Progenitor cell of endocrine pancreas (in vitro differentiated cells): ENCODE data around the gene UTP15. TPM values are rescaled to one million over a fixed set of nuclear protein-coding genes. Genes with fewer than 3 reads are reported as not detected.

Experiments used
- DNase-seq: peaks from one replicate; pipeline ENCODE4 v3.0.0; 2021; ENCODE audit warnings: low spot score; ENCODE audit not compliant: unreplicated experiment
- H3K27ac Mint-ChIP-seq: 2 replicates; pipeline ENCODE4 v1.8.0; 2021; ENCODE audit warnings: mild to moderate bottlenecking, moderate library complexity, mixed read lengths
- H3K27me3 Mint-ChIP-seq: 2 replicates; pipeline ENCODE4 v1.8.0; 2021; ENCODE audit warnings: mixed read lengths
- H3K36me3 Mint-ChIP-seq: 2 replicates; pipeline ENCODE4 v1.8.0; 2022; ENCODE audit warnings: mixed read lengths; ENCODE audit not compliant: insufficient read depth
- H3K4me1 Mint-ChIP-seq: 2 replicates; pipeline ENCODE4 v1.8.0; 2021; ENCODE audit warnings: low read depth, mixed read lengths
- H3K4me3 Mint-ChIP-seq: 2 replicates; pipeline ENCODE4 v1.8.0; 2021; ENCODE audit warnings: low read depth, mild to moderate bottlenecking, moderate library complexity, mixed read lengths
- H3K9me3 Mint-ChIP-seq: 2 replicates; pipeline ENCODE4 v1.8.0; 2021; ENCODE audit warnings: low read depth, mixed read lengths
- total RNA-seq: library from RNA; stranded (reverse); gene quantifications from 2 replicates; pipeline ENCODE4 v1.2.1, GENCODE V29; 2021
- TF ChIP-seq, protein P1 (sequence below): fragments of 200-600 bp; sonication (generic); IDR thresholded peaks from one replicate; pipeline ENCODE4 v1.5.0; 2021; ENCODE audit warnings: antibody characterized with exemption, mild to moderate bottlenecking; ENCODE audit not compliant: unreplicated experiment

The UTP15 gene
- total RNA-seq, 1 donor from 2014 or later: 20.6 TPM

DNA sequence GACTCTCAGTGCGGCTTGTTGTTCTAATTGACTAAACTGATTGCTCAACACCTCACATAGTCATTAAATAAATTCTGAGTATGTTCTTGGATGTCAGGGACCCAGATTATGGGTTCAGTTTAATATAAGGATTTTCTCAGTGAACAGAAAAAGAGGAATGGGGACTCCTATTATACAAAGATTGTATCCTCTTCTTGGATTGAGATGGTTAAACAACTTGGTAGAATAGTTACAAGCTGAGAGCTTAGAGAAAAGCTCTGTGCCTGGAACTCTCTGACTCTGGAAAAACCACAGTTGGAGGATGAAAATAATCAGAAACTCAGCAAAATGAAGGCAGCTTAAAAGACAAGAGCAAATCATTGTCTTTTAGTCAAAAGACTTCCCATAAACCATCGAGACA, 30.6 kb upstream of the UTP15 start:
- Mint-ChIP-seq H3K27me3 (peaks cover 2% of the 10 kb centered on the region), H3K36me3 (no peaks in the 10 kb centered on the region), H3K9me3 (peaks cover 5% of the 10 kb centered on the region), H3K27ac (no peak overlapping the region), H3K4me1 (no peaks in the 10 kb centered on the region), H3K4me3 (no peak overlapping the region)
- TF ChIP-seq, protein P1, sequence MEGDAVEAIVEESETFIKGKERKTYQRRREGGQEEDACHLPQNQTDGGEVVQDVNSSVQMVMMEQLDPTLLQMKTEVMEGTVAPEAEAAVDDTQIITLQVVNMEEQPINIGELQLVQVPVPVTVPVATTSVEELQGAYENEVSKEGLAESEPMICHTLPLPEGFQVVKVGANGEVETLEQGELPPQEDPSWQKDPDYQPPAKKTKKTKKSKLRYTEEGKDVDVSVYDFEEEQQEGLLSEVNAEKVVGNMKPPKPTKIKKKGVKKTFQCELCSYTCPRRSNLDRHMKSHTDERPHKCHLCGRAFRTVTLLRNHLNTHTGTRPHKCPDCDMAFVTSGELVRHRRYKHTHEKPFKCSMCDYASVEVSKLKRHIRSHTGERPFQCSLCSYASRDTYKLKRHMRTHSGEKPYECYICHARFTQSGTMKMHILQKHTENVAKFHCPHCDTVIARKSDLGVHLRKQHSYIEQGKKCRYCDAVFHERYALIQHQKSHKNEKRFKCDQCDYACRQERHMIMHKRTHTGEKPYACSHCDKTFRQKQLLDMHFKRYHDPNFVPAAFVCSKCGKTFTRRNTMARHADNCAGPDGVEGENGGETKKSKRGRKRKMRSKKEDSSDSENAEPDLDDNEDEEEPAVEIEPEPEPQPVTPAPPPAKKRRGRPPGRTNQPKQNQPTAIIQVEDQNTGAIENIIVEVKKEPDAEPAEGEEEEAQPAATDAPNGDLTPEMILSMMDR: no peak
- DNase-seq: no peak

DNA sequence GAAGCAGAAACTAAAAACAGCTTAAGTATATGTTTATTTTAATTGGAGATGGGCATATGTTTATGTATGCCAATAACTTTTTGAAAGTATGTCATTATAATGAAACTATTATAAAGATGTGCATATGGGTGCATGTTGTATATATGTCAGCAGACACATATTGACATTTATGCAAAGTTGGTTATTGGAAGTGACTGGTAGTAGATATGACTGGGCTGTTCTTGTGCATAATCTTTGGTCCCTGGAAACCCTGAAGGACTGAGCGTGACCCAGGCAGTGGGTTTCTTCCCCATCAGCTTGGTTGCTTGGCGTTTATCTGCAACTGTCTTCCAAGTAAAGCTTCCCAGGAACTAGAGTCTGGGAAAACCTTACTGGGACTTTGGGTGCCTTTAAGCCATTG, 25.8 kb upstream of the UTP15 start:
- H3K27me3 Mint-ChIP-seq: peaks cover 9% of the 10 kb centered on the region
- no peak for DNase-seq
- H3K4me1 Mint-ChIP-seq: peaks cover 3% of the 10 kb centered on the region
- peak overlapping the region; percentile 20 for H3K27ac Mint-ChIP-seq
- no peak overlapping the region for H3K4me3 Mint-ChIP-seq
- TF ChIP-seq, protein P1: no peak
- no peaks in the 10 kb centered on the region for H3K36me3 Mint-ChIP-seq
- no peaks in the 10 kb centered on the region for H3K9me3 Mint-ChIP-seq

DNA sequence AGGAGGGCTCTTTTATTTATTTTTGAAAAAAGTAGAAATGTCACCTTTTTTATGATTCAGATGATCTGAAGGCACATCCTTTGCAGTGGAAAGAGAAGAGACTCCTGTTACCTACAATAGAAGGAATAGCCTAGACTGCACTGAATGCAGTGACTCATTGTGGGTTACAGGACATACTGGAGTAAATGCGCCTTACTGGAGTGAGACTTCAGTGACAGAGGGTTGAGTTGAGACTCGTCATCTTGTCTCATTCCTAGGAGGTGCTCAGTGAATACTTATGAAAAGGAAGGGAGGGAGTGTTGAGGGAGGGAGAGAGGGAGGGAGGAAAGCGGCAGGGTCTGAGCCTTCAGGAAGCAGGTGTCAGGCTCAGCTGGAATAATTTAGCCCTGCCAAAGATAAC, 25.4 kb upstream of the UTP15 start:
- H3K4me3 Mint-ChIP-seq: no peak overlapping the region
- peaks cover 9% of the 10 kb centered on the region for H3K27me3 Mint-ChIP-seq
- no peak for DNase-seq
- H3K9me3 Mint-ChIP-seq: no peaks in the 10 kb centered on the region
- TF ChIP-seq, protein P1: no peak
- peak overlapping the region; percentile 20 for H3K27ac Mint-ChIP-seq
- peaks cover 3% of the 10 kb centered on the region for H3K4me1 Mint-ChIP-seq
- H3K36me3 Mint-ChIP-seq: no peaks in the 10 kb centered on the region

DNA sequence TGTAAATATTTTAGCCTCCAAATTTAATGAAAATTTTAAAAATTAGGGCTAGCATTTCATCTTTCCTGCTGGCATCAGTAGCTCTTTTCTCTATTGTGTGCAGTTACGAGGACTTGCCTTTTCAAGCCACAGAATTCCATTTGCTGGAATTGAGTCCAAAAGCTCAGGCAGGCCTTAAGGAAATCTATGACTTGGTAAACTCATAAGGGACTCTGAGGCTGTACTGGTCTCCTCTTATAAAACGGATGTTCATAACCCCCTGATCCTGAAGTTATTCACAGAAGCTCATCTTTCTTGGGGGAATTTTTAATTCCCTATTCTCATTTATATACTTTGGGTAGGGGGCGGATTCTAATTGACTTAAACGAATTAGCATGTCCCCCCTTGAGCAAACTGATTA, 23.5 kb upstream of the UTP15 start:
- H3K9me3 Mint-ChIP-seq: no peaks in the 10 kb centered on the region
- no peak overlapping the region for H3K4me3 Mint-ChIP-seq
- TF ChIP-seq, protein P1: no peak
- H3K36me3 Mint-ChIP-seq: no peaks in the 10 kb centered on the region
- no peak for DNase-seq
- no peak overlapping the region for H3K27ac Mint-ChIP-seq
- H3K27me3 Mint-ChIP-seq: peaks cover 9% of the 10 kb centered on the region
- peaks cover 3% of the 10 kb centered on the region for H3K4me1 Mint-ChIP-seq

DNA sequence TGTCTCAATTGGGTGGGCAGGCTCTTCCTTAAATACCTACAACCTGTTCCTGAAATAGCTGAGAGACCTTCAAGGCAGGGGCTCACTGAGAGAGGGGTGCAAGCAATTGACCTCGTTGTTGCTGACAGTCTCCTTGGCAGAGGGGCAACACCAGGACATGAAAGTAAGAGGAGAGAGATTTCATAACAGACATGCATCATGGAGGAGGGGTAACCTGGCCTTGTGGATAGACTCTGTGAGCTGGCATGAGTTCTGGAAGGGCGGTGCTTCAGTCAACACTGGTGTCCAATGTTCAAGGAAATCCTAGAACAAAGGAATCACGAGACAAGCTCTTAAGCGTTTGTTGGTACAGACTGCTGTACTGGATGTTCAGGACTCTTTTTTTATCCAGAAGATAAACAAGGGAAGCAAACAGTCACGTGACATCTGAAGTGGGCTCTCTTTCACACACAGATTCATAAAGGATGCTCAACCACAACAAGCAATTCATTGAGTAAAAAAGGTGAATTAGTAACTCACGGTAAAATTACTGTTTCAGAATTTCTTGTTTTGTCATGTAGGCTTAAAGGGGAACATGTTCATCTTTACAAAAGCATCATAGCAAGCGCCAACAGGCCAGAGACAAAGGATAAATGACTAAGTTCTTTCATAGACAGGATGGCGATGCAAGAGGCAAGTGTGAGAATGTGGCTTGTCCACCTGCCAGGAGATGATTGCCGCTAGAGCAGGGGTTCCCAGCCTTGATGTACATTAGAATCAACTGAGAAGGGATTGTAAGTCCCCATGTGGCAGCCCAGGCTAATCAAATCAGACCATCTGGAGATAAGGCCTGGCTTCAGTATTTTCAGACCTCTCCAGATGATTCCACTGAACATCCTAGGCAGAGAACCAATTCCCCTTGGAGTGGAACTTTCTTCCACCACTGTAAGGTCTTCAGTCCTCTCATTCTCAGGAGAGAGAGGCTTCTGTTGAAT, 20.8 kb upstream of the UTP15 start:
- H3K36me3 Mint-ChIP-seq: no peaks in the 10 kb centered on the region
- no peak for DNase-seq
- TF ChIP-seq, protein P1: no peak
- no peaks in the 10 kb centered on the region for H3K9me3 Mint-ChIP-seq
- H3K4me3 Mint-ChIP-seq: no peak overlapping the region
- H3K27ac Mint-ChIP-seq: no peak overlapping the region
- peaks cover 9% of the 10 kb centered on the region for H3K27me3 Mint-ChIP-seq
- peaks cover 3% of the 10 kb centered on the region for H3K4me1 Mint-ChIP-seq
